GM12878 (cell line): ENCODE results near the gene LAMC3.

ENCODE experiments used
- EZH2 ChIP-seq: IDR thresholded peaks from 2 replicates; pipeline ENCODE4 v1.6.1; 2012; ENCODE audit warnings: low read depth, mild to moderate bottlenecking, control low read depth, inconsistent platforms, low read length, borderline replicate concordance; ENCODE audit not compliant: control insufficient read depth
- GABPA ChIP-seq: IDR thresholded peaks from 2 replicates; pipeline ENCODE4 v1.6.1; 2014; ENCODE audit warnings: antibody characterized with exemption, low read depth, mild to moderate bottlenecking, inconsistent platforms
- SREBF2 ChIP-seq: IDR thresholded peaks from 2 replicates; pipeline ENCODE4 v1.6.1; 2012; ENCODE audit warnings: mild to moderate bottlenecking, low read length
- TF ChIP-seq, protein P1 (sequence below), 3 experiments: IDR thresholded peaks in 2 of 3; conservative IDR thresholded peaks in 1 of 3; 2 replicates each; pipeline ENCODE4 v1.5.1; 2011; ENCODE audit warnings: low read depth in 3 of 3, low read length in 3 of 3, mild to moderate bottlenecking in 3 of 3, control low read depth in 2 of 3, moderate library complexity in 2 of 3, inconsistent platforms in 1 of 3, mixed read lengths in 1 of 3; ENCODE audit not compliant: control insufficient read depth in 2 of 3, insufficient read depth in 1 of 3; ENCODE audit errors: extremely low read depth in 1 of 3
- TF ChIP-seq, protein P2 (sequence below): IDR thresholded peaks from 2 replicates; pipeline ENCODE4 v1.6.1; 2012; ENCODE audit warnings: mild to moderate bottlenecking, low read depth, low read length

DNA sequence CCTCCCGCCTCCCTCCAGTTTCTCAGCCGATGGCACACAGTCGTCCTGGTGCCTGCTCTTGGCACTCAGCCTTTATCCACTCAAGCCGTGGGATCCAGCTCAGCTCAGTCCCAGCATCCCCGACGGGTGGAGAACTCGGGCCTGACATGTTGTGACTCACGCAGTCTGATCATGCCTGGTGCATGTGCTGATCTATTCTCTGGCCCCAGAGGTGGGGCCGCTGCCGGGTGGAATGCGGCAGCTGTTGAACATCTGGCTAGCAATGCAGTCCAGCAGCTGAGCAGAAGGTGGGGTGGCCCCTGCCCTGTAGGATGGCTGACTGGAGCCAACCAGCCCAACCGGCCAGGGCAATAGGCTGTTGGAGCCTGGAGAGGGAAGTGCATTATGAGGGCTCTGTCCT is 85.6 kb downstream of the LAMC3 start:
- TF ChIP-seq GABPA (no peak), SREBF2 (no peak), EZH2 (no peak)
- TF ChIP-seq, protein P1, sequence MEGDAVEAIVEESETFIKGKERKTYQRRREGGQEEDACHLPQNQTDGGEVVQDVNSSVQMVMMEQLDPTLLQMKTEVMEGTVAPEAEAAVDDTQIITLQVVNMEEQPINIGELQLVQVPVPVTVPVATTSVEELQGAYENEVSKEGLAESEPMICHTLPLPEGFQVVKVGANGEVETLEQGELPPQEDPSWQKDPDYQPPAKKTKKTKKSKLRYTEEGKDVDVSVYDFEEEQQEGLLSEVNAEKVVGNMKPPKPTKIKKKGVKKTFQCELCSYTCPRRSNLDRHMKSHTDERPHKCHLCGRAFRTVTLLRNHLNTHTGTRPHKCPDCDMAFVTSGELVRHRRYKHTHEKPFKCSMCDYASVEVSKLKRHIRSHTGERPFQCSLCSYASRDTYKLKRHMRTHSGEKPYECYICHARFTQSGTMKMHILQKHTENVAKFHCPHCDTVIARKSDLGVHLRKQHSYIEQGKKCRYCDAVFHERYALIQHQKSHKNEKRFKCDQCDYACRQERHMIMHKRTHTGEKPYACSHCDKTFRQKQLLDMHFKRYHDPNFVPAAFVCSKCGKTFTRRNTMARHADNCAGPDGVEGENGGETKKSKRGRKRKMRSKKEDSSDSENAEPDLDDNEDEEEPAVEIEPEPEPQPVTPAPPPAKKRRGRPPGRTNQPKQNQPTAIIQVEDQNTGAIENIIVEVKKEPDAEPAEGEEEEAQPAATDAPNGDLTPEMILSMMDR (IDR thresholded peaks at IDR 0.05 in 2 of 3, conservative IDR thresholded peaks at IDR 0.05 in 1 of 3; ENCODE audit: control insufficient read depth in 2 of 3, extremely low read depth in 1 of 3, insufficient read depth in 1 of 3, low read depth in 3 of 3, low read length in 3 of 3): no peak
- TF ChIP-seq, protein P2, sequence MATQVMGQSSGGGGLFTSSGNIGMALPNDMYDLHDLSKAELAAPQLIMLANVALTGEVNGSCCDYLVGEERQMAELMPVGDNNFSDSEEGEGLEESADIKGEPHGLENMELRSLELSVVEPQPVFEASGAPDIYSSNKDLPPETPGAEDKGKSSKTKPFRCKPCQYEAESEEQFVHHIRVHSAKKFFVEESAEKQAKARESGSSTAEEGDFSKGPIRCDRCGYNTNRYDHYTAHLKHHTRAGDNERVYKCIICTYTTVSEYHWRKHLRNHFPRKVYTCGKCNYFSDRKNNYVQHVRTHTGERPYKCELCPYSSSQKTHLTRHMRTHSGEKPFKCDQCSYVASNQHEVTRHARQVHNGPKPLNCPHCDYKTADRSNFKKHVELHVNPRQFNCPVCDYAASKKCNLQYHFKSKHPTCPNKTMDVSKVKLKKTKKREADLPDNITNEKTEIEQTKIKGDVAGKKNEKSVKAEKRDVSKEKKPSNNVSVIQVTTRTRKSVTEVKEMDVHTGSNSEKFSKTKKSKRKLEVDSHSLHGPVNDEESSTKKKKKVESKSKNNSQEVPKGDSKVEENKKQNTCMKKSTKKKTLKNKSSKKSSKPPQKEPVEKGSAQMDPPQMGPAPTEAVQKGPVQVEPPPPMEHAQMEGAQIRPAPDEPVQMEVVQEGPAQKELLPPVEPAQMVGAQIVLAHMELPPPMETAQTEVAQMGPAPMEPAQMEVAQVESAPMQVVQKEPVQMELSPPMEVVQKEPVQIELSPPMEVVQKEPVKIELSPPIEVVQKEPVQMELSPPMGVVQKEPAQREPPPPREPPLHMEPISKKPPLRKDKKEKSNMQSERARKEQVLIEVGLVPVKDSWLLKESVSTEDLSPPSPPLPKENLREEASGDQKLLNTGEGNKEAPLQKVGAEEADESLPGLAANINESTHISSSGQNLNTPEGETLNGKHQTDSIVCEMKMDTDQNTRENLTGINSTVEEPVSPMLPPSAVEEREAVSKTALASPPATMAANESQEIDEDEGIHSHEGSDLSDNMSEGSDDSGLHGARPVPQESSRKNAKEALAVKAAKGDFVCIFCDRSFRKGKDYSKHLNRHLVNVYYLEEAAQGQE: no peak
